HEK293 (cell line): Measurements from ENCODE around the gene MUTYH.

Experiments
- TCF7L2 ChIP-seq: IDR thresholded peaks from 2 replicates; pipeline ENCODE4 v1.6.1; 2011; ENCODE audit warnings: low read depth, mild to moderate bottlenecking, inconsistent platforms, low read length, moderate library complexity, borderline replicate concordance
- TF ChIP-seq, protein P1 (sequence below): fragments of 450-650 bp; formaldehyde crosslinking; IDR thresholded peaks from 2 replicates; pipeline ENCODE4 v1.5.1; 2016; ENCODE audit warnings: missing biosample characterization, missing genetic modification characterization, borderline replicate concordance

DNA sequence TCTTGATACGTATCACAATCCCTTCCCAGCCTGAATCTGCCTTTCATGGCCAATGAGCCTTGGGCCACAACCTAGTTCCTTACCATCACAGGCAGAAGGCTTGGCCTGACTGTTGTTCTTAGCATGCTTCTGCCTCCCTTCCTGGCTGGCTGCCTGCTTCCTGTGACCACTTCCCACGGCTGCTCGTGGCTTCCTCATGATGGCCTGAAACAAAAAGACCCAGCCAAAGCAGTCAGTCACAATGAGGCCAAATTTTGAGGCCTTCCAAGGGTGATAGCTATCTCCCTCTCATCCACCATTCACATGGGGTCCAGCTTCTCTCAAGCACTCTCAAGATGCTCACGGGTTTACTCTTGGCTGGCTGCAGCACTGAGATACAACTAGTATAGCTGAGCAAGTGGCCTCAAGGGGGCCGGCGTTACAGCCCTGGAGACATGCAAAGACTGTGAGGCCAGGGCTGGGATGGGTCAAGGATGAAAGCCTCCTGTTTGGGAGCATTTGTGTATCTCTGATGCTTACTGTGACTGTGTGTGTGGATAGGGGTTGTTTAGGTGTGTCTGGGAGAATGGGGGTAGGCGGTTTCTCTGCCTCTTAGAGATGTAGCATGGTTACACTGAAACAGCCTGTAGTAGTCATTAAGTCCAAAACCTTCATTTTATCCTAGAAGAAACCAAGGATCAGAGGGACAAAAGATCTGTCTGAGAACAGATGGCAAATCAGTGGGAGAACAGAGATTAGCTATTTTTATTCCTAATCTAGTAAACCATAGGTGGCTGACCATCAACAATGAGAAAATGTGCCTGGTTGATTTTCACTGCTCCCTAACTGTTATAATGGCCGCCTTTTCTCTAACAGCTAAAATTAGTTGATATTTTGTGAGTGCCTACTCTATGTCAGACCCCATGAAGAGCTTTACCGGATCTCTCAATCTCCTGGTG lies 5.7 kb downstream of the MUTYH start:
- TF ChIP-seq, protein P1, sequence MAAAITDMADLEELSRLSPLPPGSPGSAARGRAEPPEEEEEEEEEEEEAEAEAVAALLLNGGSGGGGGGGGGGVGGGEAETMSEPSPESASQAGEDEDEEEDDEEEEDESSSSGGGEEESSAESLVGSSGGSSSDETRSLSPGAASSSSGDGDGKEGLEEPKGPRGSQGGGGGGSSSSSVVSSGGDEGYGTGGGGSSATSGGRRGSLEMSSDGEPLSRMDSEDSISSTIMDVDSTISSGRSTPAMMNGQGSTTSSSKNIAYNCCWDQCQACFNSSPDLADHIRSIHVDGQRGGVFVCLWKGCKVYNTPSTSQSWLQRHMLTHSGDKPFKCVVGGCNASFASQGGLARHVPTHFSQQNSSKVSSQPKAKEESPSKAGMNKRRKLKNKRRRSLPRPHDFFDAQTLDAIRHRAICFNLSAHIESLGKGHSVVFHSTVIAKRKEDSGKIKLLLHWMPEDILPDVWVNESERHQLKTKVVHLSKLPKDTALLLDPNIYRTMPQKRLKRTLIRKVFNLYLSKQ (tag by site-specific recombination), result no peak
- no peak for TF ChIP-seq TCF7L2
